ENCODE results near the gene ALOX5.

DNA sequence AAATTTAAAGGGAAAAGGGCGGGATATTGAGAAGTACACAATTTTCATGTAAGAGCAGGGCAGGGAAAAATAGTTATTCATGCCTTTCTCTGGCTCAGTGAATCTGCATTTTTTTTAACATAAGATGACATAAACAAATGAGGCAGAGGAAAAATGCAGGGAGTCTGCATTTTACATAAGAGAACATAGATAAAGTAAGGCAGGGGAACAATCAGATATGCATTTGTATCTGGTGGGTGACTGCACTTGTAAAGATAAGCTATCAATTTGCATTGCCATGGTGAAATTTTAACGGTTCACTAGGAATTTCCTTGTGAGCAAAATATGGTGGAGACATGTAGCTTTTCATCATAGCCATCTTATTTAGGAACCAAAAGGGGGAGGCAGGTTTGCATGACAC lies 33.5 kb downstream of the ALOX5 start:
- TF ChIP-seq, protein P1, sequence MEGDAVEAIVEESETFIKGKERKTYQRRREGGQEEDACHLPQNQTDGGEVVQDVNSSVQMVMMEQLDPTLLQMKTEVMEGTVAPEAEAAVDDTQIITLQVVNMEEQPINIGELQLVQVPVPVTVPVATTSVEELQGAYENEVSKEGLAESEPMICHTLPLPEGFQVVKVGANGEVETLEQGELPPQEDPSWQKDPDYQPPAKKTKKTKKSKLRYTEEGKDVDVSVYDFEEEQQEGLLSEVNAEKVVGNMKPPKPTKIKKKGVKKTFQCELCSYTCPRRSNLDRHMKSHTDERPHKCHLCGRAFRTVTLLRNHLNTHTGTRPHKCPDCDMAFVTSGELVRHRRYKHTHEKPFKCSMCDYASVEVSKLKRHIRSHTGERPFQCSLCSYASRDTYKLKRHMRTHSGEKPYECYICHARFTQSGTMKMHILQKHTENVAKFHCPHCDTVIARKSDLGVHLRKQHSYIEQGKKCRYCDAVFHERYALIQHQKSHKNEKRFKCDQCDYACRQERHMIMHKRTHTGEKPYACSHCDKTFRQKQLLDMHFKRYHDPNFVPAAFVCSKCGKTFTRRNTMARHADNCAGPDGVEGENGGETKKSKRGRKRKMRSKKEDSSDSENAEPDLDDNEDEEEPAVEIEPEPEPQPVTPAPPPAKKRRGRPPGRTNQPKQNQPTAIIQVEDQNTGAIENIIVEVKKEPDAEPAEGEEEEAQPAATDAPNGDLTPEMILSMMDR (IDR thresholded peaks at IDR 0.05): no peak
- no peak for TF ChIP-seq TCF7 (CRISPR knock-in tag; IDR thresholded peaks at IDR 0.05; ENCODE audit: low read depth)
- TF ChIP-seq ATF1 (CRISPR knock-in tag; IDR thresholded peaks at IDR 0.05): no peak
- TF ChIP-seq NFYB (CRISPR knock-in tag; conservative IDR thresholded peaks at IDR 0.05; ENCODE audit: low read depth): no peak
- TF ChIP-seq OVOL2 (CRISPR knock-in tag; IDR thresholded peaks at IDR 0.05; ENCODE audit: borderline replicate concordance): no peak
- TF ChIP-seq ATF3 (CRISPR knock-in tag; conservative IDR thresholded peaks at IDR 0.05): no peak
- no peak for TF ChIP-seq ZBTB43 (CRISPR knock-in tag; IDR thresholded peaks at IDR 0.05)
- no peak for TF ChIP-seq E2F1 (CRISPR knock-in tag; IDR thresholded peaks at IDR 0.05)
- no peak for TF ChIP-seq FOXP1 (CRISPR knock-in tag; IDR thresholded peaks at IDR 0.05; ENCODE audit: borderline replicate concordance)
- no peak for TF ChIP-seq SP1 (CRISPR knock-in tag; conservative IDR thresholded peaks at IDR 0.05)
- no peak for TF ChIP-seq HMGA2 (CRISPR knock-in tag; IDR thresholded peaks at IDR 0.05)
- no peak for TF ChIP-seq JUN (CRISPR knock-in tag; IDR thresholded peaks at IDR 0.05)
- TF ChIP-seq, protein P2, sequence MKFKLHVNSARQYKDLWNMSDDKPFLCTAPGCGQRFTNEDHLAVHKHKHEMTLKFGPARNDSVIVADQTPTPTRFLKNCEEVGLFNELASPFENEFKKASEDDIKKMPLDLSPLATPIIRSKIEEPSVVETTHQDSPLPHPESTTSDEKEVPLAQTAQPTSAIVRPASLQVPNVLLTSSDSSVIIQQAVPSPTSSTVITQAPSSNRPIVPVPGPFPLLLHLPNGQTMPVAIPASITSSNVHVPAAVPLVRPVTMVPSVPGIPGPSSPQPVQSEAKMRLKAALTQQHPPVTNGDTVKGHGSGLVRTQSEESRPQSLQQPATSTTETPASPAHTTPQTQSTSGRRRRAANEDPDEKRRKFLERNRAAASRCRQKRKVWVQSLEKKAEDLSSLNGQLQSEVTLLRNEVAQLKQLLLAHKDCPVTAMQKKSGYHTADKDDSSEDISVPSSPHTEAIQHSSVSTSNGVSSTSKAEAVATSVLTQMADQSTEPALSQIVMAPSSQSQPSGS (CRISPR knock-in tag; IDR thresholded peaks at IDR 0.05; ENCODE audit: borderline replicate concordance, low read depth): no peak

All from WTC11 (cell line).